ENCODE measurements around the gene TECPR1.

TECPR1 gene

DNA sequence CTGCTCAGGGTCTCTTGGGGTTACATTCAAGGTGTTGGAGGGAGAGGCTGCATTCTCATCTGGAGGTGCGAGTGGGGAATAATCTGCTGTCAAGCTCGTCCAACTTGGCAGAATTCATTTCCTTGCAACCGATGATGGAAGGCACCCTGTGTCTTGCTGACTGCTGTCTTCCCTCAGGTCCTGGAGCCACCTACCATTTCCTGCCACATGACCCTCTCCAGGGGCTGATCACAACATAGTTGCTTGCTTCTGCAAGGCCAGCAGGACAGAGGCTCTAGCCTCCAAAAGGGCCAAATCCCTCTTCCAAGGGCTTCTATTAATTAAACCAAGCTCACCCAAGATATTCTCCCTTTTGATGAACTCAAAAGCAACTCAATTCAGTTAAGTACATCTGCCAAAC is 15.3 kb upstream of the TECPR1 start:
- Histone ChIP-seq H3K36me3 (ENCODE audit: low read length) (no peaks in the 10 kb centered on the region), H3K9ac (ENCODE audit: low read length) (no peak overlapping the region), H2AFZ (ENCODE audit: low read depth, low read length, severe bottlenecking) (no peak overlapping the region), H3K4me3 (ENCODE audit: insufficient read depth, low read length, poor library complexity, severe bottlenecking) (no peak overlapping the region), H3K4me2 (ENCODE audit: low read depth, low read length, poor library complexity, severe bottlenecking) (no peak overlapping the region), H3K9me3 (ENCODE audit: insufficient read depth, low read length) (no peaks in the 10 kb centered on the region), H4K20me1 (ENCODE audit: low read depth, low read length) (no peaks in the 10 kb centered on the region), H3F3A (ENCODE audit: insufficient read depth) (no peaks in the 10 kb centered on the region), H3K27me3 (ENCODE audit: low read length) (no peaks in the 10 kb centered on the region), H3K9me2 (replicated peaks; ENCODE audit: insufficient read depth, low read length) (no peaks in the 10 kb centered on the region), H3K79me2 (ENCODE audit: insufficient read depth, low read length) (no peaks in the 10 kb centered on the region), H3K27ac (ENCODE audit: low read depth, low read length) (no peak overlapping the region)
- TF ChIP-seq EZH2phosphoT487 (conservative IDR thresholded peaks at IDR 0.05; ENCODE audit: low read length) = no peak

DNA sequence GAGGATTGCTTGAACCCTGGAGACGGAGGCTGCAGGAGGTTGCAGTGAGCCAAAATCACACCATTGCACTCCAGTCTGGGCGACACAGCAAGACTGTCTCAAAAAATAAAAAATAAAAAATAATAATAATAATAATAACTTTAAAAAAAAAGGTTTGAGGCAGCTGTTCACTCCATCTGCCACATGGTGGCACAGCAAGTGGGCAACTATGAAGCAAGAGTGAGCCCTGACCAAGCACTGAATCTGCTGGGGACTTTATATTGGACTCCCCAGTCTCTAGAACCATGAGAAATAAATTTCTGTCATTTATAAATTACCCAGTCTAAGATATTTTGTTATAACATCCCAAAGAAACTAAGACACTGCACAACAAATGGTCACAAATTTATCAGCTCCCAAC is 14.8 kb upstream of the TECPR1 start:
- H3K36me3 ChIP-seq (ENCODE audit: low read length) = no peaks in the 10 kb centered on the region
- H3K79me2 ChIP-seq (ENCODE audit: insufficient read depth, low read length) = no peaks in the 10 kb centered on the region
- H3K27me3 ChIP-seq (ENCODE audit: low read length) = no peaks in the 10 kb centered on the region
- no peaks in the 10 kb centered on the region for H3F3A ChIP-seq (ENCODE audit: insufficient read depth)
- no peak overlapping the region for H3K9ac ChIP-seq (ENCODE audit: low read length)
- H3K4me2 ChIP-seq (ENCODE audit: low read depth, low read length, poor library complexity, severe bottlenecking) = no peak overlapping the region
- H3K9me3 ChIP-seq (ENCODE audit: insufficient read depth, low read length) = no peaks in the 10 kb centered on the region
- H3K4me3 ChIP-seq (ENCODE audit: insufficient read depth, low read length, poor library complexity, severe bottlenecking) = no peak overlapping the region
- no peak for TF ChIP-seq EZH2phosphoT487 (conservative IDR thresholded peaks at IDR 0.05; ENCODE audit: low read length)
- TF ChIP-seq, protein P1, sequence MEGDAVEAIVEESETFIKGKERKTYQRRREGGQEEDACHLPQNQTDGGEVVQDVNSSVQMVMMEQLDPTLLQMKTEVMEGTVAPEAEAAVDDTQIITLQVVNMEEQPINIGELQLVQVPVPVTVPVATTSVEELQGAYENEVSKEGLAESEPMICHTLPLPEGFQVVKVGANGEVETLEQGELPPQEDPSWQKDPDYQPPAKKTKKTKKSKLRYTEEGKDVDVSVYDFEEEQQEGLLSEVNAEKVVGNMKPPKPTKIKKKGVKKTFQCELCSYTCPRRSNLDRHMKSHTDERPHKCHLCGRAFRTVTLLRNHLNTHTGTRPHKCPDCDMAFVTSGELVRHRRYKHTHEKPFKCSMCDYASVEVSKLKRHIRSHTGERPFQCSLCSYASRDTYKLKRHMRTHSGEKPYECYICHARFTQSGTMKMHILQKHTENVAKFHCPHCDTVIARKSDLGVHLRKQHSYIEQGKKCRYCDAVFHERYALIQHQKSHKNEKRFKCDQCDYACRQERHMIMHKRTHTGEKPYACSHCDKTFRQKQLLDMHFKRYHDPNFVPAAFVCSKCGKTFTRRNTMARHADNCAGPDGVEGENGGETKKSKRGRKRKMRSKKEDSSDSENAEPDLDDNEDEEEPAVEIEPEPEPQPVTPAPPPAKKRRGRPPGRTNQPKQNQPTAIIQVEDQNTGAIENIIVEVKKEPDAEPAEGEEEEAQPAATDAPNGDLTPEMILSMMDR (IDR thresholded peaks at IDR 0.05; ENCODE audit: insufficient read depth, low read length, poor library complexity, severe bottlenecking) = no peak
- H4K20me1 ChIP-seq (ENCODE audit: low read depth, low read length) = no peaks in the 10 kb centered on the region
- no peaks in the 10 kb centered on the region for H3K9me2 ChIP-seq (replicated peaks; ENCODE audit: insufficient read depth, low read length)
- H2AFZ ChIP-seq (ENCODE audit: low read depth, low read length, severe bottlenecking) = no peak overlapping the region
- H3K27ac ChIP-seq (ENCODE audit: low read depth, low read length) = no peak overlapping the region

- Histone ChIP-seq H3K4me3 (ENCODE audit: insufficient read depth, low read length, poor library complexity, severe bottlenecking) (no peak overlapping the region), H3K9me2 (replicated peaks; ENCODE audit: insufficient read depth, low read length) (no peaks in the 10 kb centered on the region), H3K9me3 (ENCODE audit: insufficient read depth, low read length) (peaks cover 5% of the 10 kb centered on the region; the same call in 1 of the 2 replicates), H3K27ac (ENCODE audit: low read depth, low read length) (no peak overlapping the region), H2AFZ (ENCODE audit: low read depth, low read length, severe bottlenecking) (no peak overlapping the region), H3K9ac (ENCODE audit: low read length) (no peak overlapping the region), H3K4me2 (ENCODE audit: low read depth, low read length, poor library complexity, severe bottlenecking) (no peak overlapping the region), H3F3A (ENCODE audit: insufficient read depth) (no peaks in the 10 kb centered on the region), H3K27me3 (ENCODE audit: low read length) (no peaks in the 10 kb centered on the region), H3K79me2 (ENCODE audit: insufficient read depth, low read length) (no peaks in the 10 kb centered on the region), H4K20me1 (ENCODE audit: low read depth, low read length) (no peaks in the 10 kb centered on the region), H3K36me3 (ENCODE audit: low read length) (no peaks in the 10 kb centered on the region)
- no peak for TF ChIP-seq EZH2phosphoT487 (conservative IDR thresholded peaks at IDR 0.05; ENCODE audit: low read length)
- TF ChIP-seq, protein P1 (IDR thresholded peaks at IDR 0.05; ENCODE audit: insufficient read depth, low read length, poor library complexity, severe bottlenecking) = no peak
Observed at GRCh38 chr7:98265841-98266271, 13.8 kb upstream of the TECPR1 start.

DNA sequence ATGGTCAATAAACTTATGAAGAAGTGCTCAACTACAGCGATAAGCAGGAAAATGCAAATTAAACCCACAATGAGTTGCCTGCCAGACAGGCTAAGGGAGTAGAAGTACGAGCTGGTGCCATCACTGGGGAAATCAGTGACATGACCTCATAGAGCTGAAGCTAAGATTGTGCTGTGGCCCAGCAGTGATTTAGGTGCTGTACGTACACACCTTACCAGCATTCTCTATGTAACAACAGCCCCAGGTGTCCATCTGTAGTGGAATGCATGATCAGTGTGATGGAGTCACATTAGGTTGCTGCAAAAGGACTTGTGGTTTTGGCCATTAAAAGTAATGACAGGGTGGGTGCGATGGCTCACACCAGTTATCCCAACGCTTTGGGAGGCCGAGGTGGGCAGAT is 5.7 kb upstream of the TECPR1 start:
- no peak overlapping the region for H3K9ac ChIP-seq (ENCODE audit: low read length)
- peaks cover 5% of the 10 kb centered on the region; the same call in 1 of the 2 replicates for H3K9me3 ChIP-seq (ENCODE audit: insufficient read depth, low read length)
- no peak overlapping the region for H2AFZ ChIP-seq (ENCODE audit: low read depth, low read length, severe bottlenecking)
- no peak overlapping the region for H3K4me2 ChIP-seq (ENCODE audit: low read depth, low read length, poor library complexity, severe bottlenecking)
- H3K27ac ChIP-seq (ENCODE audit: low read depth, low read length) = no peak overlapping the region
- H3F3A ChIP-seq (ENCODE audit: insufficient read depth) = no peaks in the 10 kb centered on the region
- H3K4me3 ChIP-seq (ENCODE audit: insufficient read depth, low read length, poor library complexity, severe bottlenecking) = no peak overlapping the region
- no peaks in the 10 kb centered on the region for H3K36me3 ChIP-seq (ENCODE audit: low read length)
- no peaks in the 10 kb centered on the region for H4K20me1 ChIP-seq (ENCODE audit: low read depth, low read length)
- peaks cover 3% of the 10 kb centered on the region for H3K79me2 ChIP-seq (ENCODE audit: insufficient read depth, low read length)
- no peaks in the 10 kb centered on the region for H3K27me3 ChIP-seq (ENCODE audit: low read length)
- no peak for TF ChIP-seq EZH2phosphoT487 (conservative IDR thresholded peaks at IDR 0.05; ENCODE audit: low read length)
- TF ChIP-seq, protein P1 (IDR thresholded peaks at IDR 0.05; ENCODE audit: insufficient read depth, low read length, poor library complexity, severe bottlenecking) = no peak
- no peaks in the 10 kb centered on the region for H3K9me2 ChIP-seq (replicated peaks; ENCODE audit: insufficient read depth, low read length)

All from SU-DHL-6 (cell line).